ENCODE measurements around the gene RNF145.

DNA sequence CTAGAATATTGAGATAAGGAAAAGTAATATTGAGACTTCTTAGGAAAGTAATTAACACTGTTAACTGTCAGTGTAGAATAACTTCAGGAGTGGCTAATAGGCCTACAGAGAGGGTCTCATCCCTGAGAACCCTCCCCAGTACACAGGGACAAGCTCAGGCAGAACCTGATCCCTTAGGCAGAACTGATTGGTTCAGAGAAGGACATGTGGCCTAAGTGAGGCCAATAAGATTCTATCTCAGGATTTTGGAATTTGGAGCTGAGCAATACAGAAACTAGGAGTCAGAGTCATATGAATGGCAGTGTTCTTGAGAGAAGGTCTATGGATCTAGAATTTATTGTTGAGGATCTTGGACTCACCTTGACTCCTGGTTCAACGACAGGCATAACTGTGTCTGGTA, 42.8 kb upstream of the RNF145 start:
- TF ChIP-seq, protein P1, sequence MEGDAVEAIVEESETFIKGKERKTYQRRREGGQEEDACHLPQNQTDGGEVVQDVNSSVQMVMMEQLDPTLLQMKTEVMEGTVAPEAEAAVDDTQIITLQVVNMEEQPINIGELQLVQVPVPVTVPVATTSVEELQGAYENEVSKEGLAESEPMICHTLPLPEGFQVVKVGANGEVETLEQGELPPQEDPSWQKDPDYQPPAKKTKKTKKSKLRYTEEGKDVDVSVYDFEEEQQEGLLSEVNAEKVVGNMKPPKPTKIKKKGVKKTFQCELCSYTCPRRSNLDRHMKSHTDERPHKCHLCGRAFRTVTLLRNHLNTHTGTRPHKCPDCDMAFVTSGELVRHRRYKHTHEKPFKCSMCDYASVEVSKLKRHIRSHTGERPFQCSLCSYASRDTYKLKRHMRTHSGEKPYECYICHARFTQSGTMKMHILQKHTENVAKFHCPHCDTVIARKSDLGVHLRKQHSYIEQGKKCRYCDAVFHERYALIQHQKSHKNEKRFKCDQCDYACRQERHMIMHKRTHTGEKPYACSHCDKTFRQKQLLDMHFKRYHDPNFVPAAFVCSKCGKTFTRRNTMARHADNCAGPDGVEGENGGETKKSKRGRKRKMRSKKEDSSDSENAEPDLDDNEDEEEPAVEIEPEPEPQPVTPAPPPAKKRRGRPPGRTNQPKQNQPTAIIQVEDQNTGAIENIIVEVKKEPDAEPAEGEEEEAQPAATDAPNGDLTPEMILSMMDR (IDR thresholded peaks at IDR 0.05), result no peak
- TF ChIP-seq EP300 (IDR thresholded peaks at IDR 0.05) (no peak), POLR2AphosphoS5 (IDR thresholded peaks at IDR 0.05) (no peak)
